ENCODE measurements around the gene ACACA. TPM values are rescaled to one million over a fixed set of nuclear protein-coding genes. Genes with fewer than 3 reads are reported as not detected.
"Not testable (repeated sequence)": the region's sequence is repeated elsewhere in the genome, so short reads cannot be mapped to it uniquely, and the experiment has no call there.

ACACA gene
- total RNA-seq, 2 experiments from 2014 or later, result 57.2 to 61.1 TPM

GRCh38 chr17:37429039-37429438, 22.4 kb upstream of the ACACA start:
- Mint-ChIP-seq H3K4me3 (no peak overlapping the region), H3K9me3 (ENCODE audit: low read depth) (no peaks in the 10 kb centered on the region), H3K27me3 (no peaks in the 10 kb centered on the region), H3K4me1 (peaks cover 27% of the 10 kb centered on the region), H3K27ac (peak overlapping the region; percentile 60), H3K36me3 (ENCODE audit: low read depth) (peaks cover 54% of the 10 kb centered on the region)
- ChIA-PET POLR2A (interaction anchor here (0.7 kb wide), 1 partner anchor 112 kb away, joined by 7 read pairs; no protein-coding TSS in a partner anchor), CTCF (interaction anchor here (0.6 kb wide), 1 partner anchor 13 kb away, joined by 4 read pairs; no protein-coding TSS in a partner anchor)
- intact Hi-C loops (cut with DNase I, micrococcal nuclease), result no loop called here
- DNase-seq (no peak), ATAC-seq (no peak)

- H3K4me1 Mint-ChIP-seq, result peaks cover 12% of the 10 kb centered on the region
- no peaks in the 10 kb centered on the region for H3K9me3 Mint-ChIP-seq (ENCODE audit: low read depth)
- H3K27me3 Mint-ChIP-seq, result no peaks in the 10 kb centered on the region
- ATAC-seq, result no peak
- H3K4me3 Mint-ChIP-seq, result no peak overlapping the region
- intact Hi-C loops (cut with DNase I, micrococcal nuclease), result no loop called here
- POLR2A ChIA-PET, result no interaction called here
- no peak overlapping the region for H3K27ac Mint-ChIP-seq
- H3K36me3 Mint-ChIP-seq (ENCODE audit: low read depth), result peaks cover 39% of the 10 kb centered on the region
- CTCF ChIA-PET, result interaction anchor here (1.7 kb wide), 1 partner anchor 12 kb away, joined by 4 read pairs; no protein-coding TSS in a partner anchor
- no peak for DNase-seq
Measured at GRCh38 chr17:37425268-37425667, 18.6 kb upstream of the ACACA start.

DNA sequence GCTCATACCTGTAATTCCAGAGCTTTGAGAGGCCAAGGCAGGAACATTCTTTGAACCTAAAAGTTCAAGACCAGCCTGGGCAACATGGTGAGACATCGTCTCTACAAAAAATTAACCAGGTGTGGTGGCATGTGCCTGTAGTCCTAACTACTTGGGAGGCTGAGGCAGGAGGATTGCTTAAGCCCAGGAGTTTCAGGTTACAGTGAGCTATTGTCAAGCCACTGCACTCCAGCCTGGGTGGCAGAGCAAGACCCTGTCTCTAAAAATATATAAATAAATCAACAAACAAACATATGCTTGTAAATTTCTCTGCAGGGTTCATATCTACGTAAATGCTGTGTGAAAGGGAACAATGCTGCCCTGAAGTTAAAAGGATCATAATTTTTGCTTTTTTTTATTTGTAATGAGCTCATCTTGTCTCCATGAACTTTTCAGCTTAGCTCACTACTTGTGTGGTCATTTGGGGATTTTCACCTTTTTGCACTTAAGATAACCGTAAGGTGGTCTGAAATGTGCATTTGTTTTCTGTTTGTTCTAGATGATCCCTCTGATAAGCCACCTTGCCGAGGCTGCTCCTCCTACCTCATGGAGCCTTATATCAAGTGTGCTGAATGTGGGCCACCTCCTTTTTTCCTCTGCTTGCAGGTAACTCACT, 16.5 kb upstream of the ACACA start:
- CTCF ChIA-PET, result interaction anchor here (0.6 to 1.1 kb wide), 3 partner anchors 16 to 392 kb away, joined by 3 read pairs; no protein-coding TSS in a partner anchor
- H3K27me3 Mint-ChIP-seq, result no peaks in the 10 kb centered on the region
- H3K4me1 Mint-ChIP-seq, result no peaks in the 10 kb centered on the region
- POLR2A ChIA-PET, result interaction anchor here (0.6 kb wide), 1 partner anchor 16 kb away, joined by 3 read pairs; no protein-coding TSS in a partner anchor
- ATAC-seq, result no peak
- DNase-seq, result no peak
- H3K36me3 Mint-ChIP-seq (ENCODE audit: low read depth), result peaks cover 32% of the 10 kb centered on the region
- no peak overlapping the region for H3K4me3 Mint-ChIP-seq
- intact Hi-C loops (cut with DNase I, micrococcal nuclease), result no loop called here
- no peaks in the 10 kb centered on the region for H3K9me3 Mint-ChIP-seq (ENCODE audit: low read depth)
- H3K27ac Mint-ChIP-seq, result peak overlapping the region; percentile 37

- intact Hi-C loops (cut with DNase I, micrococcal nuclease), result no loop called here
- H3K27ac Mint-ChIP-seq, result no peak overlapping the region
- H3K4me3 Mint-ChIP-seq, result no peak overlapping the region
- ChIA-PET POLR2A (no interaction called here), CTCF (no interaction called here)
- DNase-seq (no peak), ATAC-seq (peak; percentile 51)
- no peaks in the 10 kb centered on the region for H3K27me3 Mint-ChIP-seq
- H3K9me3 Mint-ChIP-seq (ENCODE audit: low read depth), result no peaks in the 10 kb centered on the region
- peaks cover 37% of the 10 kb centered on the region for H3K36me3 Mint-ChIP-seq (ENCODE audit: low read depth)
- H3K4me1 Mint-ChIP-seq, result peaks cover 7% of the 10 kb centered on the region
Measured at GRCh38 chr17:37417852-37418251, 11.2 kb upstream of the ACACA start.

DNA sequence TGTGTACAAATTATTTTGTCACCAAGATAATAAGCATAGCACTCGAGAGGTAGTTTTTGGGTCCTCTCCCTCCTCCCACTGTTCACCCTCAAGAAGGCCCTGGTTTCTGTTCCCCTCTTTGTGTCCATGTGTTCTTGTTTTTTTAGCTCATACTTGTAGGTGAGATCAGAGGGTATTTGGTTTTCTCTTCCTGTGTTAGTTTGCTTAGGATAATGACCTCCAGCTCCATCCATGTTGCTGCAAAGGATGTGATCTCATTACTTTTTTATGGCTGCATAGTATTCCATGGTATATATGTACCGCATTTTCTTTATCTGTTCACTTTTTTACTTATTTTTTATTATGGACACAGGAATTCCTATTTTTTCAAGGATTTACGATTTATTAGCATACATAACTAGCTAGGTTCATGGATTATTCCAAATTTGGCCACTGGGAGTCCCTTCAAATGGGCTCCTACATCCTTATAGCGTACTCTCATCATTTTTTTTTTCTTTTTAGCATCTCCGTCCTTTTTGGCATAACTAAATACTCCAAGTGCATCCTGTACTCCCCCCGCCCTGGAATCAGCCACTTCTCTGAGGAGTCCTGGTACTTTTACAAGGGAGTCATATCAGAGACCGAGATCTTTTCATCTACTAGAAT, 7.4 kb upstream of the ACACA start:
- peaks cover 11% of the 10 kb centered on the region for H3K4me1 Mint-ChIP-seq
- H3K4me3 Mint-ChIP-seq, result no peak overlapping the region
- H3K27ac Mint-ChIP-seq, result no peak overlapping the region
- ChIA-PET CTCF (interaction anchor here (0.6 to 1.6 kb wide), 5 partner anchors 12 to 229 kb away, joined by 3 to 4 read pairs (median 3); partner anchors contain the start of gene DDX52), POLR2A (interaction anchor here (0.7 kb wide), 1 partner anchor 214 kb away, joined by 3 read pairs; no protein-coding TSS in a partner anchor)
- intact Hi-C loops (cut with DNase I, micrococcal nuclease), result no loop called here
- no peaks in the 10 kb centered on the region for H3K9me3 Mint-ChIP-seq (ENCODE audit: low read depth)
- H3K27me3 Mint-ChIP-seq, result no peaks in the 10 kb centered on the region
- peaks cover 56% of the 10 kb centered on the region for H3K36me3 Mint-ChIP-seq (ENCODE audit: low read depth)
- DNase-seq (no peak), ATAC-seq (no peak)

DNA sequence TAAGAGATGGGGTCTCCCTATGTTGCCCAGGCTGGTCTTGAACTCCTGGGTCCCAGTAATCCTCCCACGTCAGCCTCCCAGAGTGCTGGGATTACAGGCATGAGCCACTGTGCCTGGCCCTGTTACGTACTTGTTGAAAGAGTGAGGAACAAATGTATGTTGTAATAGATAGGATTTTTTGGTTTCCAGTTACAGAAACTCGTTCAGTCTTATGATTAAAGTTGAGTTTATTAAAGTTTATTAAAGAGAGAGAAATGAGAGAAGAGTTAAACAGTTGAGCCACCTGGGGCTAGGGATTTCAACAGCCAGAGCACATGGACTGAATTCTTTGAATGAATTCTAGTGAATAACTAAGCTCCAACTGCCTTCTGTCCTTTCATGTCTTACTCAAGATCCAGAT, 3.7 kb upstream of the ACACA start:
- Mint-ChIP-seq H3K4me1 (peaks cover 21% of the 10 kb centered on the region), H3K36me3 (ENCODE audit: low read depth) (peaks cover 59% of the 10 kb centered on the region), H3K27ac (no peak overlapping the region), H3K4me3 (no peak overlapping the region), H3K27me3 (no peaks in the 10 kb centered on the region), H3K9me3 (ENCODE audit: low read depth) (no peaks in the 10 kb centered on the region)
- intact Hi-C loops (cut with DNase I, micrococcal nuclease), result no loop called here
- no peak for ATAC-seq
- no peak for DNase-seq
- ChIA-PET CTCF (interaction anchor here (0.6 to 1.6 kb wide), 4 partner anchors 18 to 52 kb away, joined by 3 read pairs; no protein-coding TSS in a partner anchor), POLR2A (interaction anchor here (0.7 kb wide), 1 partner anchor 11 kb away, joined by 3 read pairs; no protein-coding TSS in a partner anchor)

DNA sequence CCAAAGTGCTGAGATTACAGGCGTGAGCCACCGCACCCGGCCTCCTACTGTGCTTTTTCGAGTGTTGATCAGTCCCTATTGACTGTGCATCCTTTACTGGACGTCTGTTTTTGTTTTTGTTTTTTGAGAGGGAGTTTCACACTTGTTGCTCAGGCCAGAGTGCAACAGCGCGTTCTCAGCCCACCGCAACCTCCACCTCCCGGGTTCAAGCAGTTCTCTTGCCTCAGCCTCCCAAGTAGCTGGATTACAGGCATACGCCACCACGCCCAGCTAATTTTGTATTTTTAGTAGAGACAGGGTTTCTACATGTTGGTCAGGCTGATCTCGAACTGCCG, 1.5 kb upstream of the ACACA start:
- not testable (repeated sequence) for ATAC-seq; DNase-seq; H3K27me3 Mint-ChIP-seq; H3K9me3 Mint-ChIP-seq (ENCODE audit: low read depth)
- POLR2A ChIA-PET, result interaction anchor here (1.2 kb wide), 1 partner anchor 49 kb away, joined by 4 read pairs; no protein-coding TSS in a partner anchor
- Mint-ChIP-seq H3K36me3 (ENCODE audit: low read depth) (peaks cover 53% of the 10 kb centered on the region), H3K4me3 (peak overlapping the region; percentile 99), H3K4me1 (peaks cover 36% of the 10 kb centered on the region), H3K27ac (peak overlapping the region; percentile 89)
- CTCF ChIA-PET, result interaction anchor here (0.6 to 1.9 kb wide), 3 partner anchors 35 to 265 kb away, joined by 3 to 5 read pairs (median 3); no protein-coding TSS in a partner anchor
- intact Hi-C loops (cut with DNase I, micrococcal nuclease), result loop anchor here (5.0 kb wide), 2 partner anchors 199 to 1294 kb away; partner anchors contain the start of gene SYNRG (in 1 of the 2)

GRCh38 chr17:37405955-37406634, 541 bp downstream of the ACACA start:
- POLR2A ChIA-PET, result interaction anchor here (1.1 kb wide), 1 partner anchor 85 kb away, joined by 3 read pairs; no protein-coding TSS in a partner anchor
- Mint-ChIP-seq H3K9me3 (ENCODE audit: low read depth) (no peaks in the 10 kb centered on the region), H3K27me3 (no peaks in the 10 kb centered on the region), H3K4me3 (peak overlapping the region; percentile 99), H3K36me3 (ENCODE audit: low read depth) (peaks cover 40% of the 10 kb centered on the region), H3K4me1 (peaks cover 45% of the 10 kb centered on the region), H3K27ac (peak overlapping the region; percentile 98)
- CTCF ChIA-PET, result no interaction called here
- ATAC-seq (peak; percentile 25), DNase-seq (no peak)
- intact Hi-C loops (cut with DNase I, micrococcal nuclease), result loop anchor here (2.0 to 5.0 kb wide), 6 partner anchors 47 to 1296 kb away; partner anchors contain the start of genes AATF (in 1 of the 2), GGNBP2 (in 1 of the 2) and SYNRG (in 1 of the 2)

GRCh38 chr17:37405522-37405921, 1.1 kb downstream of the ACACA start:
- Mint-ChIP-seq H3K4me3 (peak overlapping the region; percentile 99), H3K27ac (peak overlapping the region; percentile 98), H3K36me3 (ENCODE audit: low read depth) (peaks cover 35% of the 10 kb centered on the region), H3K4me1 (peaks cover 43% of the 10 kb centered on the region)
- not testable (repeated sequence) for H3K27me3 Mint-ChIP-seq; DNase-seq; H3K9me3 Mint-ChIP-seq (ENCODE audit: low read depth); ATAC-seq
- POLR2A ChIA-PET, result interaction anchor here (1.1 kb wide), 1 partner anchor 85 kb away, joined by 3 read pairs; no protein-coding TSS in a partner anchor
- intact Hi-C loops (cut with DNase I, micrococcal nuclease), result loop anchor here (5.0 kb wide), 2 partner anchors 202 to 1297 kb away; partner anchors contain the start of gene SYNRG (in 1 of the 2)
- CTCF ChIA-PET, result interaction anchor here (1.3 kb wide), 1 partner anchor 23 kb away, joined by 3 read pairs; no protein-coding TSS in a partner anchor

GRCh38 chr17:37400505-37400904, 6.1 kb downstream of the ACACA start:
- Mint-ChIP-seq H3K27ac (no peak overlapping the region), H3K4me3 (no peak overlapping the region), H3K4me1 (peaks cover 35% of the 10 kb centered on the region), H3K27me3 (no peaks in the 10 kb centered on the region), H3K9me3 (ENCODE audit: low read depth) (no peaks in the 10 kb centered on the region), H3K36me3 (ENCODE audit: low read depth) (peaks cover 11% of the 10 kb centered on the region)
- ChIA-PET CTCF (interaction anchor here (1.2 to 1.7 kb wide), 2 partner anchors 26 to 30 kb away, joined by 3 to 6 read pairs; no protein-coding TSS in a partner anchor), POLR2A (no interaction called here)
- intact Hi-C loops (cut with DNase I, micrococcal nuclease), result loop anchor here in 1 of 2 experiments (5.0 kb wide), 1 partner anchor 58 kb away; no protein-coding TSS in a partner anchor
- DNase-seq (no peak), ATAC-seq (no peak)

Data from activated CD4-positive, alpha-beta T cell treated with anti-CD3 and anti-CD28 coated beads for 36 hours (primary cell).